SKM-1 treated with dmso at 0.1 percent for 144 hours (cell line): ENCODE results near the gene PRDM15.

ENCODE experiments used
- DNase-seq: peaks from one replicate; lab custom pipeline; 2025; ENCODE audit not compliant: unreplicated experiment; lab: John Stamatoyannopoulos, UW

Gene PRDM15

DNA sequence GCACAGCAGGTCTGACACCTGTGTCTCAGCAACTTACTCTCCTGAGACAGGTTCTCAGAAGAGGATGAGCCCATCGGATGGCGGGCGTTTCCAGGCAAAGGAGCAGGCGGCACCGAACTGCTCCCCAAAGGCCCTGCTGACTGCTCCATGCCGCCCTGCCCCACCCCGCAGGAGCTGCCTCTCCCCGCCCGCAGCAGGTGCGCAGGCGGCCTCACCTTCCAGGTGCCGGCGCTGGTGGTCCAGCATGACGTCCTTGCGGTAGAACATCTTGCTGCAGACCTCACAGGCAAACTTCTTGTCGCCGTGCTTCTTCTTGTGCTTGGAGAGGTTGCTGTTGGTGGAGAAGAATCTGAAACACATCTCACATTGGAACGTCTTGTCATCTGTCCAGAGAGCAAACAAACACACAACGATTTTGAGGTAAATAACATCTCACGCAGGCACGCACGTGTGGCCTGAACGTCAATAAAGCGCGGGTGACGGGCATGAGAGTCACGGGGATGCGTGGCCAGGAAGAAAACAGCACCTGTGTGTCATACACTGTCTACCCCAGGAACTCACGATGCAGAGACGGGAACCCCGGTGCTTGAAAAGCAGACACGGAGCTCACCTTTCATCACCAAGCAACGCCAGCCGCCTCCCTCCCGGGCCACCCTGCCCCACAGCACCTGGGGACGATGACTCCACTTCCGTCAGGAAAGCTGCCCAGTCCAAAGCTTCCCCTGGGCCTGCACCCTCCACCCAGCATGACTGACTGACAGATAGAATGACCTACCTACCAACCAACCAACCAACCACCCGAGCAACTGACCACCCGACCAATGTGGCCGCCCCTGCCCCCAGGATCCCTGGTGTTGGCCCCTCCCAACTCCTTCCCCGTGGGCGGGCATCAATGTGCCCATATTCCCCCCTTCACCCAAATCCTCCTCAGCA is 50.9 kb downstream of the PRDM15 start:
- DNase-seq: no peak

- no peak for DNase-seq
Observed at GRCh38 chr21:41825881-41826280, 53.3 kb downstream of the PRDM15 start.

GRCh38 chr21:41825216-41825615 is 53.9 kb downstream of the PRDM15 start:
- no peak for DNase-seq

- DNase-seq: no peak
Observed at GRCh38 chr21:41824466-41825207, 54.5 kb downstream of the PRDM15 start.

DNA sequence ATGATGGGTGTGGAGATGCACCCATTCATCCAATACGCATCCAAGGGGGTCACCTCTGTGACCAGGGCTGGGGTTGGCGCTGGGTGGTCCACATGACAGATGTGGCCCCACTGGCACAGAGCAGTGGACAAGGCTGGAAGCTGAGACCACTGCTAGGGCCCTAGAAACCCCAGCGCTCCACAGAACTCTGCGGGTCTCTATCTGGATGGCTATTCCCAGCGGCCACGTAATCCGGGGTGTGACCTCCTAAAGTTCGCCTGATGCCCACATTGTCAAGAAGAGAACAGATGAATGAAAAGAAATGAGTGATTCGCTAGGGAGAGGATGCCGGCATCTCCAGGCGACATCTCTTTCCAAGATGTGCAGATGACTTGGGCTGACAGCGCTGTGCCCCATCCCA is 55.2 kb downstream of the PRDM15 start:
- no peak for DNase-seq

GRCh38 chr21:41823166-41823565 is 56.0 kb downstream of the PRDM15 start:
- no peak for DNase-seq

GRCh38 chr21:41821756-41822431 is 57.2 kb downstream of the PRDM15 start:
- no peak for DNase-seq

GRCh38 chr21:41821081-41821755 is 57.9 kb downstream of the PRDM15 start:
- no peak for DNase-seq

GRCh38 chr21:41820384-41821080 is 58.6 kb downstream of the PRDM15 start:
- DNase-seq: no peak

DNA sequence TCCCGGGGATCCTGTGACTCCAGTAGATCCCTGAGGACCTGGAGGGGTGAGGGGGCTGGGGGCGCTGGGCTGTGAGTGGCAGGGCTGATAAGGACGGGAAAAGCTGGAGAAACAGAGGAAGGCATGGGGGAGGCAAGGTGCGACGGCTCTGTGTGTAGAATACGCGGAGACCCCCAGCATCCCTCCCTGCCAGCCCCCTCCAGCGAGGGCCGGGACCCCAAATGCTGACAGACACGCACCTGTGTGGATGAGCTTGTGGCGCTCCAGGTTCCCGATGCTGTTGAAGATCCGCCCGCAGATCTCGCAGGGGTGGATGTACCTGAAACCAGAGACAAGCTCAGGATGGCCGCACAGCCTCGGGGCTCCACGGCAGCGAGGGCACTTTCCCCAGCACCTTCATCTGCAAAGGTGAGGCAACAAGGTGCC is 59.3 kb downstream of the PRDM15 start:
- no peak for DNase-seq

- DNase-seq: no peak
Observed at GRCh38 chr21:41819236-41819855, 59.8 kb downstream of the PRDM15 start.

DNA sequence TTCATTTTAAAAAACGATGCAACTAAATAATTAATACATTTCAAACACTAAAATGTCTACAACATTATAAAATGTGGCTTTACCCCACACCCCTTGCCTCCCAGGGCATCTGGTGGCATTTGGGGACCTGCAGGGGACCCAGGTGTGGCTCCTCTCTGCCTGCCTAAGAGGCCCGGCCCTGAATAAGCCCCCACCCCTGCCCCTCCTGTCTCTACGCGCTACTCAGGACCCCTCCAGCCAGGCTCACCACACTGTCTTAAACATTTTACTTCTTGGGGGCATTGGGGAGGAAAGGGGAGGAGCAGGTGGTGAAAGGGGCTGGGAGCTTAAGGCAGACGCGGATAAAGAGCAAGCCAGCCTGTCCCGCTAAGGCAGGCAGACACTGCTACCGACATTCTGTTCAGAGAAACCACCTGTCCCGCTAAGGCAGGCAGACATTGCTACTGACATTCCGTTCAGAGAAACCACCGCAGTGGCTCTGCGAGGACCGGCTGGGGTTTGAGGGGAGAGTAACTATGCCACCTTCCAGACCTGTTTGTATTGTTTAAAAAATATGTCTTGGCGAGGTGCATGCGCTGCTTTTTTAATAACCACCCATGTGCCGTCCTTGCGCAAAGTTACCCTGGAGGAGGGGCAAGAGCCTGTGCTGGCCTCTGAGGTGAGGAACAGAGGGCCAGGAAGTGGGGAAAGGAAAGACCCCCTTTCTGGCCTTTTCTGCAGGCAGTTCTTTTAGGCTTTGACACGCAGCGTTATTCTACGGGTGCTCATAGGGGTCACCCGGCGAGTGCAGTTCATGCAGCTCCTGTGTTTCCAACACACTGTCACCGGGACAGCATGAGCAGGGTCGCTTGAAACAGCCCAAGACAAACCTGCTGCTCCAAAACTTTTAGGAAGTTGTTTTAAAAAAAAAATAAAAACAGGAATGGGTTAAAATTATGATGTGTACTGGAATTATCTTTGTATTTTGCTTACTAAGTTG is 61.0 kb downstream of the PRDM15 start:
- DNase-seq: no peak

DNA sequence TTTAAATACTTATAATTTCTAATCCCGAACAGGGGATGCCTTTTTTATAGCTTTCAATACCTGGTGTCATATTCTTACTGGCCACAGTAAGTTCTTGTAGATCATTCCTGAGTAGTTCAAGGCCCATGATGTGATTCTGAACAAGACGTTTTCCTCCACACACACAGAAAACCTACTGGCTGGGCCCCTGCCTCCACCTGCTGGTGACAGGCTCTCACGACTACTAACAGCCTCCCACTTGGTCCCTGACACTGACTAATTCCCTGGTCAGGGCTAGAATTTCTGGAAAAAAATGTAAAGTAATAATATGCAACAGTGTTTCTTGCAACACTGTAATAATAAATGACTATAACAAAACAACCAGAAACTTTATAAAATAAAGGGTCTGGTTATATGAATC is 61.9 kb downstream of the PRDM15 start:
- peak; percentile 22 for DNase-seq

- peak; percentile 2 for DNase-seq
Observed at GRCh38 chr21:41816583-41817165, 62.5 kb downstream of the PRDM15 start.

GRCh38 chr21:41815652-41816582 is 63.2 kb downstream of the PRDM15 start:
- no peak for DNase-seq

GRCh38 chr21:41813226-41813625 is 65.9 kb downstream of the PRDM15 start:
- DNase-seq: no peak

DNA sequence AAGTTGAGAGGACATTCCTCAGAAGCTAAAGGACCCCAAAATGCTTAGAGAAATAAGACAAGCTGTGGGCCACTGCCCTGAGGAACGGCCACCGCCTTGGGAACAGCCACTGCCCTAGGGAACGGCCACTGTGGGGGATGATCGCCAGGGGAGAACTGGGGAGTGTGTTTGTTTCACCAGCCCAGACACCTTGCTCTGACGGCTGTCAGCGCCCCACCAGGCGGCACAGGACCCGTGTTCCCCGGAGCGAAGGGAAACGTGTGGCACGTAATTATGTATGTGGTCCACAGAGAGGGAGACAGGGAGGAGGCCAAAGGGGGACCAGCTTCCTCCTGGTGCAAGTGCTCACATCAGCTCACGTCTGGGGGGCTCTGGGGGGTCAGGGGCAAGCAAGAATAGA is 66.5 kb downstream of the PRDM15 start:
- no peak for DNase-seq
